NCI-H2107 treated with DMSO at 0.1 percent for 48 hours (cell line): ENCODE data around the gene NR0B2.
A peak's percentile ranks its signal among the peaks of the same experiment; 100 is the strongest.
"Not testable (repeated sequence)": the region's sequence is repeated elsewhere in the genome, so short reads cannot be mapped to it uniquely, and the experiment has no call there.

Source experiments
- DNase-seq: peaks from one replicate; lab custom pipeline; 2025; ENCODE audit not compliant: unreplicated experiment; lab: John Stamatoyannopoulos, UW

NR0B2 gene

DNA sequence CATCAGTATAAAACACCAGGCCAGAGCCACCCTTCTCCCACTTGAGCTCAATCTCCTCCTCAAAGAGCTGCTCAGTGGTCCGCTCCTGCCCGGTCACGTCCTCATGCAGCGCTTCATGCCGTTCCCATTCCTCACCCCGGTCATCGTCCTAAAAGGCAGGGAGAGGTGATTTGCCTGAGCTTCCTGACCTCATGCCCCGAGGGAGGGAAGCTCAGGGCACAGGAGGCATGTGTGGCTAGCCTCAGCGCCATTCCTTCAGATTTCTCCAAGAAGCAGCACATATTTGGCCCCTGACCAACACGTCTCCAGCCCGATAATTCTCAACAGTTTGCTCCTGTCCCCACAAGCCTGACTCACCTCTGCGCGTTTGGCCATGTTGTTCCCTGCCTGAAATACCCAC is 19.5 kb downstream of the NR0B2 start:
- DNase-seq, result no peak

GRCh38 chr1:26890467-26890796 is 23.3 kb downstream of the NR0B2 start:
- no peak for DNase-seq

- peak; percentile 54 for DNase-seq
These were observed 24.0 kb downstream of the NR0B2 start, which contains the start of gene GPN2 for GRCh38 chr1:26889551-26890466. TSS of gene GPN2 (minus strand) at chr1:26890283. CDS start at chr1:26890096, 187 bp downstream.

DNA sequence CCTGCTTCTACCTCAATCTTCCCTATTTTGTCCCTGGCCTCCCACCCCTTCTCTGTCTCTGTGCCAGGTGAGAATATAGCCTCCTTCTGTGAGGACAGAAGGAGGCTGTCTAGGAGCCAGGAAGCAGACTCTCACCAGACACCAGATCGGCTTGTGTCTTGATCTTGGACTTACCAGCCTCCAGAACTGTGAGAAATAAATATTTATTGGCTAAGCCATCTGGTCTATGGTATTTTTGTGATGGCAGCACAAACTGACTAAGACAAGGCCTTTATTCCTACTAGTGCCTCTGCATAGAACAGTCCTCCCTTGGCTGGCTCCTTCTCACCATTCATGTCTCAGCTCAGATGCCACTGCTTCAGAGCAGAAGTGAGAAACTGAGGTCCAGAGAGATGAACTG is 25.5 kb downstream of the NR0B2 start:
- no peak for DNase-seq

DNA sequence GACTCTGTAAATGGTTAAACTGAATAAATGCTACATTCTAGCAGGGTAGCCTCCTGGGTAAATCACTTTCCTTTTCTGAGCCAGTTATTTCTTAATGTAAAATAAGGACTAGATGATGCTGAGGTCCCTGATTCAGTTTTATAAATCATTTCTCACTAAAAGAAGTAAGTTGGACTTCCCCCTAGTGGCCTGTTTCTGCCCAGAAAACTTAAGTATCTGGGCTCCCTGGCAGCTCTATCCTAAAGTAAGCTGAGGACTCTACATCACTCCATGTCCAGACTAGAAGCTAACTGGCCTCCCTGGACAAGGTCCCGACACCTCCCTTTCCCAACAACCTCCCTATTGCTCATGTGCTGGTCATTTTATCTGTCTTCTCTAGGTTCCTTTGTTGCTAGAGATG is 26.6 kb downstream of the NR0B2 start:
- DNase-seq, result no peak

- DNase-seq, result no peak
These were observed 30.9 kb downstream of the NR0B2 start for GRCh38 chr1:26882696-26883463.

DNA sequence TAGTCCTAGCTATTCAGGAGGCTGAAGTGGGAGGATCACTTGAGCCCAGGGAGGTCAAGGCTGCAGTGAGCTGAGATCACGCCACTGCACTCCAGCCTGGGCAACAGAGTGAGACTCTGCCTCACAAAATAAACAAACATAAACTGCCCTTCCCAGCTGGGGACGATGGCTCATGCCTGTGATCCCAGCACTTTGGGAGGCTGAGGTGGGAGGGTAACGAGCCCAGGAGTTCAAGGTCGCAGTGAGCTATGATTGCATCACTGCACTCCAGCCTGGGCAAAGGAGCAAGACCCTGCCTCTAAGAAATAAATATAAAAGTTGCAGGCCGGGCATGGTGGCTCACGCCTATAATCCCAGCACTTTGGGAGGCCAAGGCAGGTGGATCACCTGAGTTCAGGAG is 32.2 kb downstream of the NR0B2 start:
- not testable (repeated sequence) for DNase-seq

- DNase-seq, result no peak
These were observed 34.0 kb downstream of the NR0B2 start for GRCh38 chr1:26879793-26880192.

GRCh38 chr1:26877326-26877725 is 36.4 kb downstream of the NR0B2 start:
- DNase-seq, result no peak

DNA sequence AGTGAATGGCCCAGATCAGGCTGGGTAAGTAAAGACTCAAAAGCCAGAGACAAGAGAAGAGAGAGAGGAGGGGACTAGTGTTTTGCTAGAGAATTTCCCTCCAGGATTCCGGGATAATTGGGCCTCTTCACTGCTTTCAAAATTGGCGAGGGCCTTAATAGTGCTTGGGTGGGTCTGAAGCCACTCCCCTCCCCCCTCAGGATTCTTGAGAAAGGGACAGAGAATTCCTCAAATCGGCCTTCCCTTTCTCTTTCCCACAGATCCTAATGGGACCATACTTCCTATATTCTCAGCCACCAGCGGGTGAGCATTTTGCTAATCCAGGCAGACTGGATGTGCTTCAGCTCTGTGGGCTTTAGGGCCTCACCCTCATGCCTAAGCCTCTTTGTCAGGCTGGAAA is 38.9 kb downstream of the NR0B2 start:
- no peak for DNase-seq

DNA sequence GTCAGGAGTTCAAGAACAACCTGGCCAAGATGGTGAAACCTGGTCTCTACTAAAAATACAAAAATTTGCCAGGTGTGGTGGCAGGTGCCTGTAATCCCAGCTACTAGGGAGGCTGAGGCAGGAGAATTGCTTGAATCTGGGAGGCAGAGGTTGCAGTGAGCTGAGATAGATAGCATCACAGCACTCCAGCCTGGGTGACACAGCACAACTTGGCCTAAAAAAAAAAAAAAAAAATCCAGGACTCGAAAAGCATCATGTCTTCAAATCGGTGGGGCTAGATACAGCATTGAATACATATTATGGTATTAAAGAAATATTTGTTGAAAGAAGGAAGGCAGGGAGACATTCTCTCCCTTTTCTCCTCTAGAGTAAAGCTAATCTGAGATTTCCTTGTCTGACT is 40.7 kb downstream of the NR0B2 start:
- DNase-seq, result not testable (repeated sequence)

- peak; percentile 97 for DNase-seq
These were observed 48.9 kb downstream of the NR0B2 start for GRCh38 chr1:26864610-26865480.

DNA sequence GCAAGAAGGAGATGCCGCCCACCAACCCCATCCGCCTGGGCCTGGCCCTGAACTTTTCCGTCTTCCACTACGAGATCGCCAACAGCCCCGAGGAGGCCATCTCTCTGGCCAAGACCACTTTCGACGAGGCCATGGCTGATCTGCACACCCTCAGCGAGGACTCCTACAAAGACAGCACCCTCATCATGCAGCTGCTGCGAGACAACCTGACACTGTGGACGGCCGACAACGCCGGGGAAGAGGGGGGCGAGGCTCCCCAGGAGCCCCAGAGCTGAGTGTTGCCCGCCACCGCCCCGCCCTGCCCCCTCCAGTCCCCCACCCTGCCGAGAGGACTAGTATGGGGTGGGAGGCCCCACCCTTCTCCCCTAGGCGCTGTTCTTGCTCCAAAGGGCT is 50.1 kb downstream of the NR0B2 start:
- no peak for DNase-seq

DNA sequence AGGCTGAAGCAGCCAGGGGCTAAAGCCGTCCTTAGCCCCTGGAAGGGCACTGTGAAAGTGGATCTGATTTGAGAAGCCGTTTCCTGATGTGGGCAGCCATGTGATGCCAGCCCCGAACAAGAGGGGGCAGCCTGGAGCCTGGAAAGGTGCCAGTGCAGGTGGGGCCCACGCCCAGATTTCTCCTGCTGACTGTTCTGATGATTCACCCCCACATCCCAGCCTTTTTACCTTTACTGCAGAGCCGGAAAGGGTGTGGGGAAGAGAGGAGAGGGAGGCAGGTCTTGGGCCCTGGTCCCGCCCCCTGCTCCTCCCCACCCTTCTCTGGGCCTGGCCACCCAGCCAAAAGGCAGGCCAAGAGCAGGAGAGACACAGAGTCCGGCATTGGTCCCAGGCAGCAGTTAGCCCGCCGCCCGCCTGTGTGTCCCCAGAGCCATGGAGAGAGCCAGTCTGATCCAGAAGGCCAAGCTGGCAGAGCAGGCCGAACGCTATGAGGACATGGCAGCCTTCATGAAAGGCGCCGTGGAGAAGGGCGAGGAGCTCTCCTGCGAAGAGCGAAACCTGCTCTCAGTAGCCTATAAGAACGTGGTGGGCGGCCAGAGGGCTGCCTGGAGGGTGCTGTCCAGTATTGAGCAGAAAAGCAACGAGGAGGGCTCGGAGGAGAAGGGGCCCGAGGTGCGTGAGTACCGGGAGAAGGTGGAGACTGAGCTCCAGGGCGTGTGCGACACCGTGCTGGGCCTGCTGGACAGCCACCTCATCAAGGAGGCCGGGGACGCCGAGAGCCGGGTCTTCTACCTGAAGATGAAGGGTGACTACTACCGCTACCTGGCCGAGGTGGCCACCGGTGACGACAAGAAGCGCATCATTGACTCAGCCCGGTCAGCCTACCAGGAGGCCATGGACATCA is 50.7 kb downstream of the NR0B2 start, which contains the start of gene SFN:
TSS of gene SFN (plus strand) at position 369 of the 904 bp plus-strand sequence. CDS start at position 433, 64 bp downstream.
- DNase-seq, result peak; percentile 61

- no peak for DNase-seq
These were observed 51.8 kb downstream of the NR0B2 start for GRCh38 chr1:26861889-26862378.
